ENCODE data around the gene ADGRG1. TPM values are rescaled to one million over a fixed set of nuclear protein-coding genes. Genes with fewer than 3 reads are reported as not detected.

The ADGRG1 gene
- total RNA-seq, 1 experiment from 2014 or later: 13.1 TPM

- no peak for DNase-seq (ENCODE audit: low read depth, low spot score)
- no peaks in the 10 kb centered on the region for H3K9me3 ChIP-seq (ENCODE audit: control insufficient read depth, insufficient read depth, low read depth, low read length)
- no peak overlapping the region for H3K4me3 ChIP-seq (ENCODE audit: low read depth in 2 of 2, low read length in 2 of 2)
- no TSS peak for BruUV-seq (replicated peaks)
- peaks cover 4% of the 10 kb centered on the region for H3K4me1 ChIP-seq (ENCODE audit: control insufficient read depth, insufficient read depth, low read length)
- CTCF ChIA-PET: interaction anchor here (0.6 kb wide), 1 partner anchor 64 kb away, joined by 3 read pairs; no protein-coding TSS in a partner anchor
- H3K27ac ChIP-seq (ENCODE audit: low read length): no peak overlapping the region
- H3K27me3 ChIP-seq (ENCODE audit: control insufficient read depth, insufficient read depth, low read length): no peaks in the 10 kb centered on the region
- POLR2A ChIA-PET: interaction anchor here (0.6 kb wide), 1 partner anchor 660 kb away, joined by 6 read pairs; no protein-coding TSS in a partner anchor
- H3K36me3 ChIP-seq (ENCODE audit: control insufficient read depth, insufficient read depth, low read length): no peaks in the 10 kb centered on the region
- peak; percentile 55 for ATAC-seq
- intact Hi-C loops (cut with micrococcal nuclease; ENCODE audit: unreplicated experiment): loop anchor here (5.0 kb wide), 1 partner anchor 69 kb away; no protein-coding TSS in a partner anchor
- TF ChIP-seq TCF7L2 (IDR thresholded peaks at IDR 0.05; ENCODE audit: low read depth, low read length): no peak
- TF ChIP-seq CTCF (IDR thresholded peaks at IDR 0.05): no peak
- TF ChIP-seq POLR2AphosphoS5 (IDR thresholded peaks at IDR 0.05; ENCODE audit: low read depth, low read length): no peak
- no peak for TF ChIP-seq REST (IDR thresholded peaks at IDR 0.05; ENCODE audit: insufficient read depth in 1 of 2, low read depth in 2 of 2, low read length in 1 of 2)
- TF ChIP-seq SIN3A (IDR thresholded peaks at IDR 0.05; ENCODE audit: borderline replicate concordance, insufficient read depth, low read depth, low read length): no peak
- in situ Hi-C loops (cut with HindIII; ENCODE audit: low pct_unique_long_range_greater_than_20kb, low sequenced_read_pairs): no loop called here
These were observed 18.1 kb downstream of the ADGRG1 start for GRCh38 chr16:57646388-57647039.

- in situ Hi-C loops (cut with HindIII; ENCODE audit: low pct_unique_long_range_greater_than_20kb, low sequenced_read_pairs): no loop called here
- 0 out of 2 replicates have a peak overlapping the region, but pooled peaks have one; percentile 44 for H3K27ac ChIP-seq (ENCODE audit: low read length)
- ATAC-seq: no peak
These were observed 18.9 kb downstream of the ADGRG1 start for GRCh38 chr16:57647136-57647875.

More at GRCh38 chr16:57647136-57647875, 18.9 kb downstream of the ADGRG1 start:
- Histone ChIP-seq H3K27me3 (ENCODE audit: control insufficient read depth, insufficient read depth, low read length) (no peaks in the 10 kb centered on the region), H3K4me3 (ENCODE audit: low read depth in 2 of 2, low read length in 2 of 2) (no peak overlapping the region), H3K4me1 (ENCODE audit: control insufficient read depth, insufficient read depth, low read length) (peaks cover 4% of the 10 kb centered on the region), H3K36me3 (ENCODE audit: control insufficient read depth, insufficient read depth, low read length) (no peaks in the 10 kb centered on the region), H3K9me3 (ENCODE audit: control insufficient read depth, insufficient read depth, low read depth, low read length) (no peaks in the 10 kb centered on the region)
- BruUV-seq (replicated peaks): no TSS peak
- TF ChIP-seq TCF7L2 (IDR thresholded peaks at IDR 0.05; ENCODE audit: low read depth, low read length) (no peak), SIN3A (IDR thresholded peaks at IDR 0.05; ENCODE audit: borderline replicate concordance, insufficient read depth, low read depth, low read length) (no peak), CTCF (IDR thresholded peaks at IDR 0.05) (no peak), REST (IDR thresholded peaks at IDR 0.05; ENCODE audit: insufficient read depth in 1 of 2, low read depth in 2 of 2, low read length in 1 of 2) (no peak), POLR2AphosphoS5 (IDR thresholded peaks at IDR 0.05; ENCODE audit: low read depth, low read length) (no peak)
- intact Hi-C loops (cut with micrococcal nuclease; ENCODE audit: unreplicated experiment): loop anchor here (5.0 kb wide), 1 partner anchor 70 kb away; no protein-coding TSS in a partner anchor
- DNase-seq (ENCODE audit: low read depth, low spot score): no peak
- ChIA-PET CTCF (interaction anchor here (1.3 kb wide), 1 partner anchor 47 kb away, joined by 3 read pairs; no protein-coding TSS in a partner anchor), POLR2A (no interaction called here)
